Posterior vena cava (tissue), 2 donors: ENCODE results near the gene EEPD1. TPM values are rescaled to one million over a fixed set of nuclear protein-coding genes. Genes with fewer than 3 reads are reported as not detected.
"Not testable (repeated sequence)": the region's sequence is repeated elsewhere in the genome, so short reads cannot be mapped to it uniquely, and the experiment has no call there.

ENCODE experiments used
- DNase-seq: peaks from one replicate; pipeline ENCODE4 v3.0.0-alpha.2; 2020; ENCODE audit warnings: low spot score
- intact Hi-C, 2 donors: fragments of 100-400 bp; cut with DNase I; formaldehyde crosslinking; loops; one replicate each; pipeline versions ENCODE4 v1.14.1 to v1.14.2; 2022 to 2023
- long read RNA-seq, 2 donors: library from polyadenylated mRNA; unstranded; transcript quantifications; one replicate each; pipeline ENCODE4 v2.0.0, GENCODE V29; 2020 to 2021
- total RNA-seq, 2 donors: library from RNA; stranded (reverse); fragmentation: NEBNext Ultra II Directional; extraction: Animal tissue kit (Norgen Biotek cat#: 25700); gene quantifications; one replicate each; pipeline ENCODE4 v1.2.1, GENCODE V29; 2021
- donor health status: DM: yes; HTN: yes; CAD: no.
- donor health status: DM: yes; HTN: yes; CAD: no.

Gene EEPD1
- 10 to 100 TPM in 1 of 2 donors, 1 to 10 TPM in 1; 9.7 to 10.4 TPM for total RNA-seq
- long read RNA-seq, donor 1, full-length matches to known transcripts, result 3 of 8 reads
- long read RNA-seq, donor 1, partial matches to known transcripts, result 0 of 8 reads
- long read RNA-seq, donor 1, other reads (novel, unspliced or antisense), result 5 of 8 reads
- long read RNA-seq, donor 2, full-length matches to known transcripts, result 37 of 45 reads
- long read RNA-seq, donor 2, partial matches to known transcripts, result 1 of 45 reads
- long read RNA-seq, donor 2, other reads (novel, unspliced or antisense), result 7 of 45 reads

- intact Hi-C loops, result loop anchor here in 1 of 2 donors (5.0 kb wide), 1 partner anchor 824 kb away; no protein-coding TSS in a partner anchor
- DNase-seq, result peak; percentile 100
Measured at GRCh38 chr7:36152756-36153570, at the start of gene EEPD1. Gene EEPD1 (plus strand): TSS chr7:36153254. CDS start chr7:36154325, 1,071 bp downstream.

DNA sequence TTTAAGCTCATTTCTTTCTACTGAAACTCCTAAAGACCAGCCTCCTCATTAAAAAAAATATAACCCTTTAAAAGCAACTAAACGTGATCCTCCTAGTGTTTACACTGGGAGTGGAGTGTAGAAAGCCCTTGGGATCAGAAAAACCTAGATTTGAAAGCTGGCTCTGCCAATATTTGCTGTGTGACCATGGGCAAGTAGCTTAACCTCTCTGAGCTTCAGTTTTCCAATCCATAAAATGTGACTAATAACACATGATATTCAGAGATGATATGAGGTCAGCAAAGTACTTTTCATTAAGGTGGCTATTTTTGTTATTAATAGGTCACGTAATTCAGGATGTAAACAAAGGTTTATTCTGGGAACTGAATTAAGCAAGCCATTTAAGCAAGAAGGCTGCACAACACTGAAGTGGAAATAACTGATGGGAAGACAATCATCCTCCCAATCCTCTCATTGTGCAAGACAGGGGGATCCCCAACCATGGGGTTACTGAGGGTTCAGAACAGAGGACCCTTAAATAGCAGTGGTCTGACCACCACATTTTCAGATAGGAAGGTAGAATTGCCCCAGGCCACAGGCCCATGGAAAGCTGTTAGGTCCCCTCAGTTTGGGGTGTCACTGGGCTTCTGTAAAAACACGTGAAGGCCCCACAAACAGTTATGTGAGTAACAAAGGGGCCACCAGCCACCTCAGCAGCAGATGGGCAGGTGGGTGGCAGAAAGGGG lies 49.1 kb upstream of the EEPD1 start:
- DNase-seq, result no peak
- intact Hi-C loops, result no loop called here

- intact Hi-C loops, DNase-seq: not testable (repeated sequence)
Measured at GRCh38 chr7:36106972-36107908, 45.8 kb upstream of the EEPD1 start.

GRCh38 chr7:36107926-36108631 lies 45.0 kb upstream of the EEPD1 start:
- intact Hi-C loops, result no loop called here

DNA sequence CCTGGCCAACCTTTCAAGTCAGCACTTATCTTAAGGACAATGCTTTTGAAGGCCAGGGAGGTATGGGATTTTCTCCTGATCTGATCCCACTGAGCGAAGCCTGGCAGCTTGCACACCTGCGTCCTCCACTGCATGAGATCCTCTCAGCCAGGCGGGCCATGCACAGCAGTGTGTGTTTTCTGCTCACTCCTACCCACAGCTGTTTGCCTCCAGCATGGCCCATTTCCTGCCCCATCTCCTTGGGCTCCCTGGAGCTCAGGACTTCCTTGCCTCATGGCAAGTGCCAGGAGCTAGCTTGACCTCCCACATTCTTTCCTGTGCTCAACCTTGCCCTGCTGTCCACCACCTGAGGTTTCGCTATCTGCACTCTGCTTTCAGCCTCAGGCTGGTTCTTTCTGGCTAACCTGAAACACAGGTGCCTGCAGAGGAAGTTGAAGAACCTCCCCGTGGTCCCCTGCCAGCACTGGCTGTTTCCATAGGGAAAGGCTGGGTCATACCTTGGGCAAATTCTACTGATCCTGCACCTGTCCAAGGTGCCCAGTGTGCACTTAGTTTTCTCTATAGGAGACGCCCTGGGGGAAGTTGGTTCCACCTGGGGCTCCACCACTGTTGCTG lies 43.9 kb upstream of the EEPD1 start:
- intact Hi-C loops, result no loop called here
- DNase-seq, result no peak

More at GRCh38 chr7:36107926-36108631, 45.0 kb upstream of the EEPD1 start:
- no peak for DNase-seq

- intact Hi-C loops, result loop anchor here in 1 of 2 donors (10.0 kb wide), 1 partner anchor 126 kb away; no protein-coding TSS in a partner anchor
- DNase-seq, result no peak
Measured at GRCh38 chr7:36110584-36110983, 42.5 kb upstream of the EEPD1 start.

DNA sequence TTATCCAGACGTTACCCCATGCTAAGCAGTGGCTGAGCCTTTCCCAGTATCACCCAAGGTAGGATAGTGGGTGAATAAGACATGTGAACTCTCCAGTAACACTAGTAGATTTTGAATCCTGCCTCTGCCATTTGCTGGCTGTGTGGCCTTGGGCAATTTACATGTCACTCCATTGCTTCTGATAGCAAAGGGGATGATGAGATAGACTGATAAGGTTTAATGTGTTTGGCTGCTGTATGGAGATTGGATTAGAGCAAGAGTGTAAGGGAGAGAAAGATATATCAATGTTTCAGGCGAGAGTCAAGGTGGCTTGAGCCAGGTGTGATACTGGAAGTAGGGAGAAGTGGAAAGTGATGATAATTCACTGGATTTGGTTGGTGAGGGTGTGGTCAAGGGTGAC lies 40.1 kb upstream of the EEPD1 start:
- intact Hi-C loops, result loop anchor here in 1 of 2 donors (10.0 kb wide), 1 partner anchor 128 kb away; no protein-coding TSS in a partner anchor
- DNase-seq, result no peak

DNA sequence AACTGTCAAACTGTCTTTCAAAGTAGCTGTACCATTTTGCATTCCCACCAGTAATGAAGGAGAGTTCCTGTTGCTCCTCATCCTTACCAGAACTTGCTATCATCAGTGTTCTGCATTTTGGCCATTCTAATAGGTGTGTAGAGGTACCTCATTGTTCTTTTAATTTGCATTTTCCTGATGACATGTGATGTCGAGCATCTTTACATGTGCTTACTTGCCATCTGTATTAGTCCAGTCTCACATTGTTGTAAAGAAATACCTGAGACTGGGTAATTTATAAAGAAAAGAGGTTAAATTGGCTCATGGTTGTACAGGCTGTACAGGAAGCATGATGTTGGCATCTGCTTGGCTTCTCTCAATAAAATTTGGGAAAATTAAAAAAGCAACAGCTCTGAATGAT lies 38.7 kb upstream of the EEPD1 start:
- no peak for DNase-seq
- intact Hi-C loops, result loop anchor here in 1 of 2 donors (10.0 kb wide), 1 partner anchor 130 kb away; no protein-coding TSS in a partner anchor

GRCh38 chr7:36115448-36116321 lies 37.4 kb upstream of the EEPD1 start:
- peak; percentile 94 for DNase-seq
- intact Hi-C loops, result loop anchor here in 1 of 2 donors (10.0 kb wide), 1 partner anchor 131 kb away; no protein-coding TSS in a partner anchor

DNA sequence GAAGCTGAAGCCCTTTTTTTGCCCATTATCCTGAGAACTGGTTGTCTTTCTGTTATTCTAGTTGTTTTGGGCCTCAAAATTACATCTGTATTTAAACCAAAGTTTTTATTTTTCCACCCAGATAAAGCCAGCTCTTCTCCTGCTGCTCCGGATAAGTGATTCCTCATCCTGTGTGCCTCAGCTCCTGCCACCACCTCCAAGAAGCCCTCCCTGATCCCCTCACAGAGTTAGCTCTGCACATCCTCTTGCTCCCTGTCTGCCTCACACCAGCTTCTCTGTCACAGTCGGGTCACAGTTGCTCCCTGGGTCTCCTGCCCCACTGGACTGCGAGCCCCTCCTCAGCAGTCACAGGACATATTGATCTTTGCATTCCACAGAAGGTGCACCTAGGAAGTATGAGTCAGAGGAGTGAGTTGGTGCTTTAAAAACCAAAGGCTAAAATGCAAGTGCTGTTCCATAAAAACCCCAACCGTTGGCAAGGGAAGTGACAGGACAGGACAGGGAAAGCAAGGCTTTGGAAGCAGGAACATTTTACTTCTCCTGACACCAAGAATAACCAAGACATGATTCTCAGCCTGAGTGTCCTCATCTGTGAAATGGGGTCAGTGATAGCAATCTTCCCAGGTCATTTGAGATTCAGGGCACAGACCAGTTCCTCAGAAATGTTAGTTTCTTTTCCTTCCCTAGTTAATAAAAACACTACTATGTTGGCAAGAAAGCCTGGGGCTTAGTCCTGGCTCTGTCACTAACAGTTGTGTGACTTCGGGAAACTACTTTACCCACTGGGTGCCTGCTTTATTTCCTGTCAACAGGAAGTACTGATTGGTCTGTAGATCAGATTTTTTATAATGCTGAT lies 36.5 kb upstream of the EEPD1 start:
- intact Hi-C loops, result loop anchor here in 1 of 2 donors (10.0 kb wide), 1 partner anchor 132 kb away; no protein-coding TSS in a partner anchor
- DNase-seq, result no peak

DNA sequence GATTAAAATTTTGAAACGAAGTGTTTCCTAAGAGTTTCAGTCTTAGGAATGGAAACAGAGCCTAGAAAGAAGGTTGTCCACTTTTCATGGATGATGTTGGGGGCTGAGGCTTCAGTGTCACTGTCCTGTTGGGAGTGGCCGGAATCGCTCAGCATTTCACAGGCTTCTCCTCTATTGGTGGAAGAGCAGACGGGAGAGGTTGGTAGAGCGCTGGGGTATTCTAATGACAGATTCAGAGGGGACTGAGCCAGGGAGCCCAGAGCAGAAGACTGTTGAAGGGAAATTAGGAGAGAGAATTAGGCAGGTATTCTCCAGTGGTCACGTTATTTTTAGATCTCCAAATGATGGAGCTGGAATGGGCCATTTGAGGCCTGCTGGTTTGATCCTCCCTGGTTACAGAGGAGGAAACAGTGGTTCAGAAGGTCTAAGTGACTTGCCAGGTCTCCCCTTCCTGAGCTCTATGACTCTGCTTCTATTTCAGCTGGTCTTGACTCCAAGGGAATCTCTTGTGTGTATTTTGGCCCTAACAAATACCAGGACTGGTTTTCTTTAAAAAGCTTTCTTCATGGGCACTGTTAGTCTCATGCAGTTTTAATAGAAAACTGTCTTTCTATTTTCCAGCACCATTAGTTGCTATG lies 35.7 kb upstream of the EEPD1 start:
- DNase-seq, result no peak
- intact Hi-C loops, result loop anchor here in 1 of 2 donors (10.0 kb wide), 1 partner anchor 133 kb away; no protein-coding TSS in a partner anchor

DNA sequence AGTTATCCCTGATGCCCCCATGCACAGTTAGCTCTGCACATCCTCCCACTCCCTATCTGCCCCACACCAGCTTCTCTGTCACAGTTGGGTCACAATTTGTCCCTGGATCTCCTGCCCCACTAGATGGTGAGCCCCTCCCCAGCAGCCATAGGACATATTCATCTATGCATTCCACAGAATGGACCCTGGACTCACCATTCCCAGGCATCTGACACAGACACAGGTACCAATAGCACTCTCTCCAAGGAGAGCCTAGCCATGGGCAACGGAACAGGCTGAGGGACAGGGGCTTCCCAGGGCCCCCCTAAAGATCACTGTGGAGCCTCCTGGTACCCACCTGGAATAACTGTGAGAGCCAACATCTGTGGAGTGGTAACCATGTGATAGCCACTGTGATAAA lies 34.7 kb upstream of the EEPD1 start:
- DNase-seq, result no peak
- intact Hi-C loops, result loop anchor here in 1 of 2 donors (10.0 kb wide), 1 partner anchor 134 kb away; no protein-coding TSS in a partner anchor

GRCh38 chr7:36119005-36119706 lies 33.9 kb upstream of the EEPD1 start:
- DNase-seq, result no peak
- intact Hi-C loops, result loop anchor here in 1 of 2 donors (10.0 kb wide), 1 partner anchor 134 kb away; no protein-coding TSS in a partner anchor

GRCh38 chr7:36119983-36120646 lies 32.9 kb upstream of the EEPD1 start:
- intact Hi-C loops, result loop anchor here in 1 of 2 donors (10.0 kb wide), 1 partner anchor 135 kb away; no protein-coding TSS in a partner anchor
- DNase-seq, result not testable (repeated sequence)
